ENCODE data around the gene AOC1.
"Not testable (repeated sequence)": the region's sequence is repeated elsewhere in the genome, so short reads cannot be mapped to it uniquely, and the experiment has no call there.

Gene AOC1

GRCh38 chr7:150898475-150899011 lies 46.2 kb downstream of the AOC1 start:
- DNase-seq: peak; percentile 46

- no peak for DNase-seq
Measured at GRCh38 chr7:150900675-150901074, 48.4 kb downstream of the AOC1 start.

GRCh38 chr7:150901160-150902035 lies 49.1 kb downstream of the AOC1 start:
- no peak for DNase-seq

GRCh38 chr7:150902078-150903033 lies 50.0 kb downstream of the AOC1 start:
- no peak for DNase-seq

- no peak for DNase-seq
Measured at GRCh38 chr7:150903606-150904005, 51.3 kb downstream of the AOC1 start.

- DNase-seq: no peak
Measured at GRCh38 chr7:150904011-150904909, 51.9 kb downstream of the AOC1 start.

- DNase-seq: no peak
Measured at GRCh38 chr7:150908173-150908572, 55.9 kb downstream of the AOC1 start.

DNA sequence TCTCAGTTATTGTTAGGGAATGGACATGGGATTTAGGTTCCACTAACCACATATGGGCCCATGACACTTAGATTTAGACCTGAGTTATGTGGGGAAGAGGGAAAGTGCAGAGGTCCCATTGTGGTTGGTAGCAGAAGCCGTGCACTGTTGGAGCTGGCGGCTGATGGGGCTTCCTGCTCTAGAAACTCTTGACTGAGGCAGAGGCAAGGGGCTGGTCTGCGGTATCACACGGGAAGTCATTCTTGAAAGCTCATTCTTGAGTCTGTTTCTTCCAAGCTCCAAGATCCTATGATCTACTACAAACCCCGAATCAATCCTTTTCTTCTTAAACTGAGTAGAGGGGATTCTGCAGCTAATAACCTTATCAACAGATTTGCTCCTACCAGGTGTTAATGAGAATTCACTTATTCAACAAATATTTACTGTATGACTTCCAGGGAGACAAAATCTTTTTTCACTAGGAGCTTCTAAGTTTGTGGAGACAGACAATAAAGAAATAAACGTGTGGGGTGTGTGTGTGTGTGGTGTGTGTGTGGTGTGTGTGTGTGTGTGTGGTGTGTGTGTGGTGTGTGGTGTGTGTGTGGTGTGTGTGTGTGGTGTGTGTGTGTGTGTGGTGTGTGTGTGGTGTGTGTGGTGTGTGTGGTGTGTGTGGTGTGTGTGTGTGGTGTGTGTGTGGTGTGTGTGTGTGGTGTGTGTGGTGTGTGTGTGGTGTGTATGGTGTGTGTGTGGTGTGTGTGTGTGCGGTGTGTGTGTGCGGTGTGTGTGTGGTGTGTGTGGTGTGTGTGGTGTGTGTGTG lies 57.1 kb downstream of the AOC1 start:
- DNase-seq: no peak

DNA sequence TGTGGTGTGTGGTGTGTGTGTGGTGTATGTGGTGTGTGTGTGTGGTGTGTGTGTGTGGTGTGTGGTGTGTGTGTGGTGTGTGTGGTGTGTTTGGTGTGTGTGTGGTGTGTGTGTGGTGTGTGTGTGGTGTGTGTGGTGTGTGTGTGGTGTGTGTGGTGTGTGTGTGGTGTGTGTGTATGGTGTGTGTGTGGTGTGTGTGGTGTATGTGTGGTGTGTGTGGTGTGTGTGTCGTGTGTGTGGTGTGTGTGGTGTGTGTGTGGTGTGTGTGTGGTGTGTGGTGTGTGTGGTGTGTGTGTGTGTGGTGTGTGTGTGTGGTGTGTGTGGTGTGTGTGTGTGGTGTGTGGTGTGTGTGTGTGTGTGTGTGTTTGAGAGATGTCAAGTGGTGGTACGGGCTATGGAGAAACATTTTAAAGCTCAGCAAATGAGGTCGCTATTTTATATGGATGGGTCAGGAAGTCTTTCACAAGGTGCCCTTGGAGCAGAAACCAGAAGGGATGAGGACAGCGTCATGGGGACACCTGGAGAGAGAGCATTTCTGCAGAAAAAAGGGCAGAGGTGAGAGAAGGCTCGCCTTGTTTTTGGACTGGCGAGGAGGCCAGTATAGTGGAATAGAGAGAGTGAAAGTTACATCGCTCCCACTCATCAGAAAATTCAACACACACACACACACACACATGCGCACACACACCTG lies 58.1 kb downstream of the AOC1 start:
- not testable (repeated sequence) for DNase-seq

- DNase-seq: no peak
Measured at GRCh38 chr7:150910996-150911422, 58.7 kb downstream of the AOC1 start.
